ENCODE data around the gene COMP. TPM values are rescaled to one million over a fixed set of nuclear protein-coding genes. Genes with fewer than 3 reads are reported as not detected.
"Not testable (repeated sequence)": the region's sequence is repeated elsewhere in the genome, so short reads cannot be mapped to it uniquely, and the experiment has no call there.

Gene COMP
- total RNA-seq, 3 donors from 2014 or later (not counting 1 experiment from before 2014, with no cell fraction given), result not detected

DNA sequence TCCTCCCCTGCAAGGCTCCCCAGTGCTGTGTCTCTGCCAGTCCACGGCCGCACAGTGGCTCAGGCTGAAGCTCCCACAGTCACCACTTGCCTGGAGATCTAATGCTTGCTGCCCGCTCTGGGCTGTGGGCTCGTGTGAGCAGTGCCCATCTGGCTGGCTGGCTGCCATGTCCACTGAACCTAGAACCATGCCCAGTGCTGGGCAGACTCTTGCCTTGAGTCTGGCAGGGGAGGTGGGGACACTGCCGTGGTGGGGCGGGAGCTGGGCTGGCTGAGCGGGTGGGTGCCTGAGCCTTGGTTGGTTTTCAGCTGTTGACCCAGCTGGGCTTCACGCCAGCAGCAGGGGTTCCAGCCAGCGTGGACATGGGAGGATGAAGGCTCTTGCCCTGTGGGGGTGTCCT is 55.4 kb downstream of the COMP start:
- no peak for ATAC-seq
- no peak overlapping the region for H3K27ac Mint-ChIP-seq

GRCh38 chr19:18735324-18735723 is 55.8 kb downstream of the COMP start:
- ATAC-seq, result no peak
- no peaks in the 10 kb centered on the region for H3K9me3 Mint-ChIP-seq
- peaks cover 7% of the 10 kb centered on the region for H3K4me1 ChIP-seq (ENCODE audit: control insufficient read depth, insufficient read depth, low read length)

More for the DNA sequence above, 55.4 kb downstream of the COMP start:
- no peak for TF ChIP-seq CTCF (IDR thresholded peaks at IDR 0.05)
- Mint-ChIP-seq H3K9me3 (no peaks in the 10 kb centered on the region), H3K4me1 (peaks cover 12 to 15% of the 10 kb centered on the region in 2 donors), H3K36me3 (no peaks in the 10 kb centered on the region), H3K27me3 (ENCODE audit: low read depth in 2 of 2) (no peaks in the 10 kb centered on the region), H3K4me3 (no peak overlapping the region)
- Histone ChIP-seq H3K4me3 (ENCODE audit: low read length) (no peak overlapping the region), H3K27me3 (ENCODE audit: control insufficient read depth, insufficient read depth, low read length) (no peaks in the 10 kb centered on the region), H3K36me3 (ENCODE audit: control insufficient read depth, insufficient read depth, low read length) (no peaks in the 10 kb centered on the region), H3K27ac (ENCODE audit: low read length) (no peak overlapping the region), H3K9me3 (ENCODE audit: control insufficient read depth, insufficient read depth, low read length) (no peaks in the 10 kb centered on the region), H3K4me1 (ENCODE audit: control insufficient read depth, insufficient read depth, low read length) (peaks cover 7% of the 10 kb centered on the region)
- DNase-seq, result no peak
- intact Hi-C loops (cut with micrococcal nuclease), result no loop called here
- 93% methylated on average over 9 of the region's 9 CpGs for WGBS (ENCODE audit: insufficient coverage)

GRCh38 chr19:18733762-18734332 is 57.3 kb downstream of the COMP start:
- H3K4me1 ChIP-seq (ENCODE audit: control insufficient read depth, insufficient read depth, low read length); H3K27me3 Mint-ChIP-seq (ENCODE audit: low read depth in 2 of 2); H3K4me3 Mint-ChIP-seq; H3K36me3 ChIP-seq (ENCODE audit: control insufficient read depth, insufficient read depth, low read length); H3K4me3 ChIP-seq (ENCODE audit: low read length); H3K9me3 ChIP-seq (ENCODE audit: control insufficient read depth, insufficient read depth, low read length); H3K27ac Mint-ChIP-seq; H3K9me3 Mint-ChIP-seq; H3K36me3 Mint-ChIP-seq; H3K27me3 ChIP-seq (ENCODE audit: control insufficient read depth, insufficient read depth, low read length); ATAC-seq; intact Hi-C loops (cut with micrococcal nuclease); H3K27ac ChIP-seq (ENCODE audit: low read length); DNase-seq: not testable (repeated sequence)
- 94% methylated on average over 11 of the region's 11 CpGs for WGBS (ENCODE audit: insufficient coverage)
- peaks cover 12 to 17% of the 10 kb centered on the region in 2 donors for H3K4me1 Mint-ChIP-seq

More at GRCh38 chr19:18735324-18735723, 55.8 kb downstream of the COMP start:
- Histone ChIP-seq H3K4me3 (ENCODE audit: low read length) (no peak overlapping the region), H3K9me3 (ENCODE audit: control insufficient read depth, insufficient read depth, low read length) (no peaks in the 10 kb centered on the region), H3K27ac (ENCODE audit: low read length) (no peak overlapping the region), H3K36me3 (ENCODE audit: control insufficient read depth, insufficient read depth, low read length) (no peaks in the 10 kb centered on the region), H3K27me3 (ENCODE audit: control insufficient read depth, insufficient read depth, low read length) (no peaks in the 10 kb centered on the region)
- Mint-ChIP-seq H3K27ac (no peak overlapping the region), H3K4me1 (peaks cover 12 to 17% of the 10 kb centered on the region in 2 donors), H3K36me3 (no peaks in the 10 kb centered on the region), H3K27me3 (ENCODE audit: low read depth in 2 of 2) (no peaks in the 10 kb centered on the region), H3K4me3 (no peak overlapping the region)
- no peak for TF ChIP-seq CTCF (IDR thresholded peaks at IDR 0.05)
- intact Hi-C loops (cut with micrococcal nuclease), result no loop called here
- no peak for DNase-seq
- WGBS (ENCODE audit: insufficient coverage), result 83% methylated on average over 14 of the region's 14 CpGs

DNA sequence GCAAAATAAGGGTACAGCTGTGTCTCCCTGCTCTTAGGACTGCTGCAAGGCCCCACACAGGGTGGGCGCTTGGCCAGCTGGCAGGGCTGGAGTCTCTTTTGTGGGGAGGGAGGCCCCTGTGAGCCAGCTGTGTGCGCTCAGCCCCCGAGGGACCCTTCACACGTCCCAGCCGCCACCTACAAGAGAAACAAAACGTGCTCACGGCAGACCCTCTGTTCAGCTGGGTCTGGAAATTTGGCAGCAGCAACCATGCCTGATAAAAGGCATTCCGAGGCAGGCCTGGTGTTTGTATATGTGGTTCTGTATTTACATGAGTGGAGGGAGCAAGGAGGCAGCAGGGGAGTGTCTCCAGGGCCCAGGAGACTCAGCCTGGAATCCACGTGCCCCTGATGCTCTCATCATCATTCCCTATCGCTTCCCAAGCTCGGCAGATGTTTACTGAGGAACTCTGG is 57.9 kb downstream of the COMP start:
- no peak for TF ChIP-seq CTCF (IDR thresholded peaks at IDR 0.05)
- Histone ChIP-seq H3K4me3 (ENCODE audit: low read length) (no peak overlapping the region), H3K4me1 (ENCODE audit: control insufficient read depth, insufficient read depth, low read length) (peaks cover 7% of the 10 kb centered on the region), H3K27ac (ENCODE audit: low read length) (no peak overlapping the region), H3K27me3 (ENCODE audit: control insufficient read depth, insufficient read depth, low read length) (no peaks in the 10 kb centered on the region), H3K36me3 (ENCODE audit: control insufficient read depth, insufficient read depth, low read length) (no peaks in the 10 kb centered on the region), H3K9me3 (ENCODE audit: control insufficient read depth, insufficient read depth, low read length) (no peaks in the 10 kb centered on the region)
- Mint-ChIP-seq H3K9me3 (no peaks in the 10 kb centered on the region), H3K27ac (no peak overlapping the region), H3K4me1 (peaks cover 12 to 17% of the 10 kb centered on the region in 2 donors), H3K36me3 (no peaks in the 10 kb centered on the region), H3K4me3 (no peak overlapping the region), H3K27me3 (ENCODE audit: low read depth in 2 of 2) (no peaks in the 10 kb centered on the region)
- no peak for DNase-seq
- WGBS (ENCODE audit: insufficient coverage), result 86% methylated on average over 11 of the region's 11 CpGs
- no peak for ATAC-seq
- intact Hi-C loops (cut with micrococcal nuclease), result no loop called here

Other genes with a start within 250 kb of the COMP start
- gene FKBP8, start 247.7 kb downstream of the COMP start, total RNA-seq, result 100 to 1,000 TPM; 149 to 179 (median 162) TPM
- gene KXD1, start 233.4 kb downstream of the COMP start, total RNA-seq, result 10 to 100 TPM; 83.2 to 88.8 (median 86.9) TPM
- 1,000 to 10,000 TPM; 1,016 to 1,271 (median 1,271) TPM for gene UBA52, start 219.4 kb downstream of the COMP start, total RNA-seq
- 10 to 100 TPM; 80.6 to 86.9 (median 85.3) TPM for gene REX1BD, start 202.5 kb downstream of the COMP start, total RNA-seq
- not detected for gene CRLF1, start 184.5 kb downstream of the COMP start, total RNA-seq
- gene TMEM59L, start 178.4 kb downstream of the COMP start, total RNA-seq, result not detected
- 10 to 100 TPM in 1 of 3 donors, 1 to 10 TPM in 2; 8.0 to 11.5 (median 9.6) TPM for gene KLHL26, start 154.3 kb downstream of the COMP start, total RNA-seq
- 10 to 100 TPM; 14.1 to 17.0 (median 14.3) TPM for gene CRTC1, start 107.6 kb downstream of the COMP start, total RNA-seq
- gene UPF1, start 40.7 kb upstream of the COMP start, total RNA-seq, result 100 to 1,000 TPM; 123 to 140 (median 138) TPM
- gene CERS1, start 104.9 kb upstream of the COMP start, total RNA-seq, result not detected
- 100 to 1,000 TPM; 204 to 228 (median 218) TPM for gene COPE, start 128.1 kb upstream of the COMP start, total RNA-seq
- 10 to 100 TPM; 59.3 to 66.9 (median 62.9) TPM for gene DDX49, start 128.4 kb upstream of the COMP start, total RNA-seq
- gene HOMER3, start 149.9 kb upstream of the COMP start, total RNA-seq, result 1 to 10 TPM in 1 of 3 donors, under 1 TPM in 1, not detected in 1; 0.19 to 4.8 TPM
- 100 to 1,000 TPM; 220 to 237 (median 236) TPM for gene SUGP2, start 242.2 kb upstream of the COMP start, total RNA-seq
- 10 to 100 TPM; 19.3 to 21.2 (median 21.0) TPM for gene ARMC6, start 242.3 kb upstream of the COMP start, total RNA-seq

Data from natural killer cell (primary cell).